Adrenal gland (tissue), 12 donors: Measurements from ENCODE around the gene CKS2. TPM values are rescaled to one million over a fixed set of nuclear protein-coding genes. Genes with fewer than 3 reads are reported as not detected.

Experiments used
- DNase-seq, 7 donors: peaks; one replicate each; pipeline ENCODE4 v3.0.0-alpha.2; 2019 to 2020
- H3K27ac ChIP-seq, 5 donors: fragments of 200-600 bp; sonication (generic) in 4 of 5; 1 replicate in 3 of 5; 2 replicates in 2 of 5; pipeline versions ENCODE4 v1.5.1 to v1.8.0; 2016 to 2020; ENCODE audit warnings: mild to moderate bottlenecking in 1 of 5
- H3K27me3 ChIP-seq: fragments of 200-600 bp; 2 replicates; pipeline ENCODE4 v1.8.0; 2021
- H3K36me3 ChIP-seq, 2 donors: fragments of 200-600 bp; replicated peaks in 1 of 2; 1 replicate in 1 of 2; 2 replicates in 1 of 2; pipeline versions ENCODE4 v1.5.1 to v1.8.0; 2018 to 2022
- H3K4me1 ChIP-seq, 2 donors: fragments of 200-600 bp; replicated peaks in 1 of 2; 1 replicate in 1 of 2; 2 replicates in 1 of 2; pipeline versions ENCODE4 v1.5.1 to v1.8.0; 2018 to 2021
- H3K4me3 ChIP-seq, 4 donors: fragments of 200-600 bp; sonication (generic) in 3 of 4; one replicate each; pipeline ENCODE4 v1.5.1; 2016 to 2018
- H3K9me3 ChIP-seq, 3 donors: fragments of 200-600 bp; sonication (generic) in 1 of 3; replicated peaks in 1 of 3; 1 replicate in 2 of 3; 2 replicates in 1 of 3; pipeline versions ENCODE4 v1.5.1 to v1.8.0; 2016 to 2021
- CTCF ChIP-seq, 6 experiments: fragments of 450-650 bp in 4 of 6; fragments of 200-600 bp in 2 of 6; sonication (generic) in 1 of 6; IDR thresholded peaks; 1 replicate in 5 of 6; 2 replicates in 1 of 6; pipeline versions ENCODE4 v1.5.1 to v1.8.0; 2016 to 2021; ENCODE audit warnings: antibody characterized with exemption in 6 of 6, mild to moderate bottlenecking in 2 of 6, moderate library complexity in 1 of 6
- POLR2A ChIP-seq, 2 donors: fragments of 450-650 bp; IDR thresholded peaks; one replicate each; pipeline ENCODE4 v1.6.1; 2017; ENCODE audit warnings: antibody characterized with exemption in 2 of 2, mild to moderate bottlenecking in 2 of 2, moderate library complexity in 1 of 2
- WGBS, 4 donors: extraction: QIAGEN DNeasy Blood & Tissue Kit in 2 of 4; methylation state at CpG; one replicate each; pipeline versions ENCODE4 v1.1.5 to v1.1.7; 2013 to 2017; 5-methylcytosine and 5-hydroxymethylcytosine counted together
- intact Hi-C, 2 donors: fragments of 100-400 bp; cut with DNase I; formaldehyde crosslinking; loops; one replicate each; pipeline versions ENCODE4 v1.14.1 to v1.15.0; 2022 to 2023
- polyA plus RNA-seq, 3 donors: library from polyadenylated mRNA; stranded (reverse); fragments of 200-250 nt in 2 of 3; fragments of 350-450 nt in 1 of 3; fragmentation: Illumina TruSeq in 1 of 3; extraction: RNeasy Lipid Tissue Mini Kit (QIAGEN cat#74804) in 1 of 3; gene quantifications; one replicate each; pipeline ENCODE4 v1.2.3, GENCODE V29; 2013 to 2014
- total RNA-seq, 9 donors: library from RNA; depleted of rRNA in 4 of 9; stranded (reverse); fragments of >200 nt in 4 of 9; fragments of 120-200 nt in 1 of 9; fragmentation: NEBNext Ultra II Directional in 1 of 9; extraction: Animal tissue kit (Norgen Biotek cat#: 25700) in 1 of 9; gene quantifications; one replicate each; pipeline versions ENCODE4 v1.1.0 to v1.2.4, GENCODE V29; 2013 to 2023
- donor health status: healthy with polysubstance abuse.
- donor health status: Bipolar disorder and iron deficiency.
- donor health status: DM: yes; HTN: yes; CAD: no.
- donor health status: DM: no; HTN: no; CAD: no.
- donor health status: DM: no; HTN: no; CAD: no.
- donor health status: DM: yes; HTN: yes; CAD: no.

CKS2 gene
- total and polyA plus RNA-seq, 12 donors = 18.3 to 175 (median 49.7) TPM

- no peaks in the 10 kb centered on the region for H3K9me3 ChIP-seq
- H3K36me3 ChIP-seq = peaks cover 0 to 89% of the 10 kb centered on the region in 2 donors
- TF ChIP-seq CTCF (IDR thresholded peaks at IDR 0.05) (no peak), POLR2A (IDR thresholded peaks at IDR 0.05) (no peak)
- WGBS, 4 donors = 82 to 98% (median 95%) methylated on average over 5 of the region's 5 CpGs
- no peak for DNase-seq
- intact Hi-C loops = no loop called here
- H3K27ac ChIP-seq = no peak overlapping the region
- H3K4me1 ChIP-seq = no peaks in the 10 kb centered on the region
- H3K4me3 ChIP-seq = no peak overlapping the region
- H3K27me3 ChIP-seq = no peaks in the 10 kb centered on the region
These were observed 34.5 kb downstream of the CKS2 start for GRCh38 chr9:89345476-89345875.

- Histone ChIP-seq H3K27me3 (no peaks in the 10 kb centered on the region), H3K9me3 (no peaks in the 10 kb centered on the region), H3K4me1 (peaks cover 0 to 2% of the 10 kb centered on the region in 2 donors), H3K27ac (no peak overlapping the region), H3K36me3 (peaks cover 0 to 88% of the 10 kb centered on the region in 2 donors), H3K4me3 (no peak overlapping the region)
- DNase-seq = no peak
- intact Hi-C loops = no loop called here
- TF ChIP-seq CTCF (IDR thresholded peaks at IDR 0.05) (no peak), POLR2A (IDR thresholded peaks at IDR 0.05) (no peak)
- 91 to 96% (median 94%) methylated on average over 9 of the region's 9 CpGs for WGBS, 4 donors
These were observed 35.7 kb downstream of the CKS2 start for GRCh38 chr9:89346696-89347095.

GRCh38 chr9:89347651-89348050 lies 36.7 kb downstream of the CKS2 start:
- 83 to 97% (median 92%) methylated on average over 4 to 5 of the region's 5 CpGs for WGBS, 4 donors

DNA sequence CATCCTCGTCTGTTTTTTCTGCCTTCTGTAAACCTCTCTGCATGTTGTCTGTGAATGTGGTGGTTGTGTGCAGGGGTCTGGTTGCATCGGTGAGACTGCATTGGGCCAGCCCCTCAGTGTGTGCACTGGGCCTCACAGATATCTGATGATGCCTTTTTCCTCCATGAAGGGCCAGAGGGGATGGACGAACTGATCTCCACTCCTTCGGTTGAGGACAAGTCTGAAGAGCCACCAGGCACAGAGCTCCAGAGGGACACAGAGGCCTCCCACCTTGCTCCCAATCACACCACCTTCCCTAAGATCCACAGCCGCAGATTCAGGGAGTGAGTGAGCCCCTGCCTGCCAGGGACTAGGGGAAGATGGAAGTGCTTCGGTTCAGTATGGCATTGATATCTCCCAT lies 38.6 kb downstream of the CKS2 start:
- peak in 1 of 7 donors; percentile 3 for DNase-seq
- H3K27ac ChIP-seq = no peak overlapping the region
- intact Hi-C loops = loop anchor here in 1 of 2 donors (10.0 kb wide), 1 partner anchor 195 kb away; no protein-coding TSS in a partner anchor
- no peaks in the 10 kb centered on the region for H3K9me3 ChIP-seq
- TF ChIP-seq POLR2A (IDR thresholded peaks at IDR 0.05) = no peak
- no peak for TF ChIP-seq CTCF (IDR thresholded peaks at IDR 0.05)
- WGBS, 4 donors = 90 to 97% (median 96%) methylated on average over 2 to 6 of the region's 6 CpGs
- no peaks in the 10 kb centered on the region for H3K27me3 ChIP-seq
- peaks cover 0 to 84% of the 10 kb centered on the region in 2 donors for H3K36me3 ChIP-seq
- H3K4me1 ChIP-seq = peaks cover 22 to 27% of the 10 kb centered on the region in 2 donors
- no peak overlapping the region for H3K4me3 ChIP-seq

More at GRCh38 chr9:89347651-89348050, 36.7 kb downstream of the CKS2 start:
- H3K27ac ChIP-seq = no peak overlapping the region
- H3K4me3 ChIP-seq = no peak overlapping the region
- H3K27me3 ChIP-seq = no peaks in the 10 kb centered on the region
- H3K36me3 ChIP-seq = peaks cover 0 to 78% of the 10 kb centered on the region in 2 donors
- H3K9me3 ChIP-seq = no peaks in the 10 kb centered on the region
- TF ChIP-seq CTCF (IDR thresholded peaks at IDR 0.05) = no peak
- peaks cover 7 to 11% of the 10 kb centered on the region in 2 donors for H3K4me1 ChIP-seq
- DNase-seq = no peak
- intact Hi-C loops = no loop called here
